ENCODE results near the gene PALLD. TPM values are rescaled to one million over a fixed set of nuclear protein-coding genes. Genes with fewer than 3 reads are reported as not detected.

The PALLD gene
- total and polyA plus RNA-seq, 2 of the 13 experiments (the other 11 are each of a cell fraction or from before 2014, with no cell fraction given) = 0.50 to 1.5 TPM

GRCh38 chr4:168868802-168869201 is 371.9 kb downstream of the PALLD start:
- ATAC-seq (no peak), DNase-seq (ENCODE audit: low spot score) (no peak), FAIRE-seq (no peak)
- WGBS (ENCODE audit: low lambda C conversion rate) = 89% methylated on average over 5 of the region's 5 CpGs
- no peak overlapping the region for H2AFZ ChIP-seq (ENCODE audit: low read length)
- no peak overlapping the region for H3K4me3 ChIP-seq (replicated peaks in 1 of 3; ENCODE audit: insufficient read depth in 1 of 3, low read depth in 2 of 3, low read length in 3 of 3)
- H3K27ac ChIP-seq (ENCODE audit: extremely low read length, insufficient read depth, low read length) = no peak overlapping the region
- H3K9me3 ChIP-seq (ENCODE audit: low read length) = no peaks in the 10 kb centered on the region
- H3K4me2 ChIP-seq (ENCODE audit: low read depth, low read length) = no peak overlapping the region
- no peaks in the 10 kb centered on the region for H3K79me2 ChIP-seq (ENCODE audit: insufficient read depth, low read length)
- H3K4me1 ChIP-seq (ENCODE audit: insufficient read depth, low read length) = no peaks in the 10 kb centered on the region
- BruUV-seq (replicated peaks) = no TSS peak
- CTCF ChIA-PET (ENCODE audit: low intra/inter-chr PET ratio, low total read pairs) = no interaction called here
- no peaks in the 10 kb centered on the region; a peak in 1 of 5 replicates for H3K36me3 ChIP-seq (replicated peaks in 1 of 2; ENCODE audit: control insufficient read depth in 1 of 2, insufficient read depth in 2 of 2, low read length in 2 of 2)
- H3K9ac ChIP-seq (ENCODE audit: insufficient read depth, low read depth, low read length) = no peak overlapping the region
- no peaks in the 10 kb centered on the region for H3K27me3 ChIP-seq (ENCODE audit: control insufficient read depth in 1 of 2, insufficient read depth in 2 of 2, low read length in 2 of 2)
- TF ChIP-seq NR0B2 (CRISPR knock-in tag; IDR thresholded peaks at IDR 0.05) (no peak), ZNF460 (CRISPR knock-in tag; IDR thresholded peaks at IDR 0.05; ENCODE audit: borderline replicate concordance) (no peak), ZNF782 (CRISPR knock-in tag; IDR thresholded peaks at IDR 0.05; ENCODE audit: borderline replicate concordance) (no peak), ZBTB38 (CRISPR knock-in tag; IDR thresholded peaks at IDR 0.05) (no peak), HIVEP1 (CRISPR knock-in tag; IDR thresholded peaks at IDR 0.05) (no peak), ZNF468 (CRISPR knock-in tag; IDR thresholded peaks at IDR 0.05) (no peak), ZNF12 (CRISPR knock-in tag; IDR thresholded peaks at IDR 0.05) (no peak), ZBED4 (CRISPR knock-in tag; IDR thresholded peaks at IDR 0.05; ENCODE audit: borderline replicate concordance) (no peak), ZNF761 (CRISPR knock-in tag; conservative IDR thresholded peaks at IDR 0.05) (no peak)
- POLR2A ChIA-PET = no interaction called here
- no peaks in the 10 kb centered on the region for H4K20me1 ChIP-seq (ENCODE audit: insufficient read depth, low read length)
- in situ Hi-C loops (cut with HindIII; ENCODE audit: extremely low pct_ligation_motif_present, low pct_unique_long_range_greater_than_20kb) (no loop called here), intact Hi-C loops (cut with micrococcal nuclease; ENCODE audit: unreplicated experiment) (no loop called here)
